T-helper 2 cell treated with Interferon-gamma antibody and Interleukin-4, amounts not matched to agents 5 μg/mL and 100 μg/mL, for 36 hours (primary cell): ENCODE data around the gene OR51A2.

Source experiments
- DNase-seq: peaks from one replicate; pipeline ENCODE4 v3.0.0; 2021; ENCODE audit warnings: low spot score
- H3K27ac Mint-ChIP-seq: one replicate; pipeline ENCODE4 v1.8.0; 2021; ENCODE audit warnings: mild to moderate bottlenecking, mixed read lengths
- H3K27me3 Mint-ChIP-seq: one replicate; pipeline ENCODE4 v1.8.0; 2021; ENCODE audit warnings: low read depth, mixed read lengths
- H3K36me3 Mint-ChIP-seq: one replicate; pipeline ENCODE4 v1.8.0; 2021; ENCODE audit warnings: low read depth, mixed read lengths
- H3K4me1 Mint-ChIP-seq: one replicate; pipeline ENCODE4 v1.8.0; 2021; ENCODE audit warnings: low read depth, mixed read lengths
- H3K4me3 Mint-ChIP-seq: one replicate; pipeline ENCODE4 v1.8.0; 2022; ENCODE audit warnings: mild to moderate bottlenecking, moderate library complexity, mixed read lengths
- H3K9me3 Mint-ChIP-seq: one replicate; pipeline ENCODE4 v1.8.0; 2021; ENCODE audit warnings: mixed read lengths

The OR51A2 gene

DNA sequence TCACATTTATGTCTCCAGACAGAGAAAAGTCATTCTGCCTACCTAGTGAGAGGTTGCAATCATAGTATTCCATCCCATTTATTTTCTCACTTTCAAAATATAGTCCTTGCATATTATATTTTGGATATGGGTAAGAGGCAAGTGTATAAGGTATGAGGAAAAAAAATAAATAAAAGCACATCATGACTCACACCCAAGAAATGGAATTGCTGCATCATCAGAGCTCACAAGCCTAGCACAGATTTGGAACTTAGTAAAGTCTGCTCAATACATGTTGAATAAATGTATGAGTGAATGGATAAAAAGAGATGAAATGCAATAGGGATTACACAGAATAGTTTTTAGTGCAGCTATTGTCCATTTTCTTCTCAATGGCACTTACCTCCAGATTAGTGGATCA lies 28.9 kb downstream of the OR51A2 start:
- Mint-ChIP-seq H3K27ac (no peak overlapping the region), H3K4me3 (no peak overlapping the region), H3K9me3 (no peaks in the 10 kb centered on the region), H3K4me1 (no peaks in the 10 kb centered on the region), H3K36me3 (no peaks in the 10 kb centered on the region), H3K27me3 (no peaks in the 10 kb centered on the region)
- no peak for DNase-seq

DNA sequence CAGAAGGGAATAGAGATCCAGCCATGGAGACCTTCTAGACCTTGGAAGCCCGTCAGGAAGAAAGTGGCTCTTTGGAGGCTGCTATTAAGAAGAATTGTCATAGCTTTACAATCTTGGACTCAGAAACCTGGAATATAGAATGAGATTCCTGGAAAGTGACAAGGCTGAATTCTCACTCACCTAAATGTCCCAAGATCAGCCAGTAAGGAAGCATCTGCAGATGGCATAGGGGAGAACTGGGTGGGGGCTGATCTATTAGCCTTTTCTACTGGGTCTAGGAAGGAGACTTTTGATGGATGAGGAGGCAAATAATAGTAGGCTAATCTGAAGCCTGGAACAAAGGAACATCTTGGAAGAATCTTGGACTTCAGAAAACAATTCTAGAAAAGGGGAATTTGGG lies 31.3 kb downstream of the OR51A2 start, which contains the start of gene OR51G1:
Gene OR51G1, minus strand, starts transcription at position 101 of the 400 bp plus-strand sequence. Its CDS starts 0 bp downstream, at position 101.
- H3K27me3 Mint-ChIP-seq, result no peaks in the 10 kb centered on the region
- H3K9me3 Mint-ChIP-seq, result no peaks in the 10 kb centered on the region
- no peaks in the 10 kb centered on the region for H3K36me3 Mint-ChIP-seq
- DNase-seq, result no peak
- no peak within 1 kb of the TSS for H3K4me3 Mint-ChIP-seq
- H3K27ac Mint-ChIP-seq, result no peak within 1 kb of the TSS
- H3K4me1 Mint-ChIP-seq, result no peaks in the 10 kb centered on the region

GRCh38 chr11:4922304-4922703 lies 33.2 kb downstream of the OR51A2 start:
- Mint-ChIP-seq H3K36me3 (no peaks in the 10 kb centered on the region), H3K4me1 (no peaks in the 10 kb centered on the region), H3K27ac (no peak overlapping the region), H3K27me3 (no peaks in the 10 kb centered on the region), H3K4me3 (no peak overlapping the region), H3K9me3 (no peaks in the 10 kb centered on the region)
- no peak for DNase-seq

GRCh38 chr11:4921796-4922195 lies 33.7 kb downstream of the OR51A2 start:
- H3K4me3 Mint-ChIP-seq, result no peak overlapping the region
- H3K36me3 Mint-ChIP-seq, result no peaks in the 10 kb centered on the region
- DNase-seq, result no peak
- H3K27ac Mint-ChIP-seq, result no peak overlapping the region
- no peaks in the 10 kb centered on the region for H3K27me3 Mint-ChIP-seq
- H3K4me1 Mint-ChIP-seq, result no peaks in the 10 kb centered on the region
- no peaks in the 10 kb centered on the region for H3K9me3 Mint-ChIP-seq

- Mint-ChIP-seq H3K4me1 (no peaks in the 10 kb centered on the region), H3K36me3 (no peaks in the 10 kb centered on the region), H3K27ac (no peak within 1 kb of the TSS), H3K9me3 (no peaks in the 10 kb centered on the region), H3K27me3 (no peaks in the 10 kb centered on the region), H3K4me3 (no peak within 1 kb of the TSS)
- no peak for DNase-seq
Observed at GRCh38 chr11:4919250-4919649, 36.3 kb downstream of the OR51A2 start, which contains the start of gene OR51G2. TSS of gene OR51G2 (minus strand) at chr11:4919350. CDS start at chr11:4915663, 3,687 bp downstream.

DNA sequence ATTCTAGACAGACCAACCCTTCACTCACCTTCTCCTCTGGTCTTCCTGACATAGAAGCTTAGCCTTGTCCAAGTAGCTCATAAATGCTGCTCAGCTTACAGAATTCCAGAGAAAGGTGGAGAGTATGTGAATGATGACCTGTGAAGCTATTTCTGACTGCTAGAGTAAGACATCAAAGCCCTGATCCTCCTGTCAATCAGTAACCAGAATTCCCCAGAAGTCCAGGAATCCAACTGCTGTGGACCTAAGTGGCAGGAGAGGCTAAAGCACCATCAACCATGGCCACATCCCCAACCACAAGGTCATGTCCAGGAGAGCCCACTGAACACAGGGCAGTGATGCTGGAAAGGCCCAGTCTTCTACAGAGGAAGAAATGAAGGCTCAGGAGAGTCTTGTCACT lies 38.9 kb downstream of the OR51A2 start:
- H3K27me3 Mint-ChIP-seq, result no peaks in the 10 kb centered on the region
- H3K36me3 Mint-ChIP-seq, result no peaks in the 10 kb centered on the region
- no peaks in the 10 kb centered on the region for H3K4me1 Mint-ChIP-seq
- H3K4me3 Mint-ChIP-seq, result no peak overlapping the region
- DNase-seq, result no peak
- H3K9me3 Mint-ChIP-seq, result no peaks in the 10 kb centered on the region
- no peak overlapping the region for H3K27ac Mint-ChIP-seq
